IPS DF 19.7 (cell line): ENCODE measurements around the gene CACNA1G.

Source experiments
- DNase-seq: peaks from one replicate; pipeline ENCODE4 v3.0.0-alpha.2; 2013; ENCODE audit warnings: low read depth, low spot score

Gene CACNA1G

GRCh38 chr17:50587571-50587970, 27.1 kb downstream of the CACNA1G start:
- DNase-seq: no peak

GRCh38 chr17:50588391-50589049, 28.0 kb downstream of the CACNA1G start:
- DNase-seq: no peak

- no peak for DNase-seq
Observed at GRCh38 chr17:50589095-50589705, 28.7 kb downstream of the CACNA1G start.

GRCh38 chr17:50590946-50591737, 30.6 kb downstream of the CACNA1G start:
- no peak for DNase-seq

GRCh38 chr17:50593321-50593720, 32.8 kb downstream of the CACNA1G start:
- no peak for DNase-seq

GRCh38 chr17:50594128-50594823, 33.8 kb downstream of the CACNA1G start:
- no peak for DNase-seq

- no peak for DNase-seq
Observed at GRCh38 chr17:50594892-50595291, 34.4 kb downstream of the CACNA1G start.

- peak; percentile 33 for DNase-seq
Observed at GRCh38 chr17:50596191-50597037, 35.9 kb downstream of the CACNA1G start.

GRCh38 chr17:50598487-50598886, 38.0 kb downstream of the CACNA1G start:
- DNase-seq: no peak

GRCh38 chr17:50599606-50600005, 39.1 kb downstream of the CACNA1G start:
- DNase-seq: no peak

- DNase-seq: no peak
Observed at GRCh38 chr17:50601823-50602375, 41.4 kb downstream of the CACNA1G start.

- no peak for DNase-seq
Observed at GRCh38 chr17:50602836-50603235, 42.3 kb downstream of the CACNA1G start.

- no peak for DNase-seq
Observed at GRCh38 chr17:50603340-50603739, 42.8 kb downstream of the CACNA1G start.

GRCh38 chr17:50604513-50604912, 44.0 kb downstream of the CACNA1G start:
- DNase-seq: no peak

GRCh38 chr17:50605429-50605828, 44.9 kb downstream of the CACNA1G start:
- DNase-seq: no peak

- DNase-seq: no peak
Observed at GRCh38 chr17:50607522-50608175, 47.1 kb downstream of the CACNA1G start.

- no peak for DNase-seq
Observed at GRCh38 chr17:50608700-50609379, 48.3 kb downstream of the CACNA1G start.

- DNase-seq: no peak
Observed at GRCh38 chr17:50609380-50610074, 49.0 kb downstream of the CACNA1G start.

GRCh38 chr17:50611634-50612033, 51.1 kb downstream of the CACNA1G start:
- DNase-seq: no peak
